Prostate gland (tissue), 2 donors: ENCODE measurements around the gene CECR2.

Experiments
- POLR2AphosphoS5 ChIP-seq: sonication (generic); formaldehyde crosslinking; IDR thresholded peaks from one replicate; pipeline ENCODE4 v1.6.1; 2017; ENCODE audit warnings: antibody characterized with exemption
- TF ChIP-seq, protein P1 (sequence below), 4 experiments: fragments of 200-600 bp in 2 of 4; fragments of 450-650 bp in 2 of 4; sonication (generic) in 2 of 4; IDR thresholded peaks; 1 replicate in 3 of 4; 2 replicates in 1 of 4; pipeline ENCODE4 v1.5.1; 2016 to 2019; ENCODE audit warnings: antibody characterized with exemption in 4 of 4, mild to moderate bottlenecking in 2 of 4, moderate library complexity in 2 of 4

DNA sequence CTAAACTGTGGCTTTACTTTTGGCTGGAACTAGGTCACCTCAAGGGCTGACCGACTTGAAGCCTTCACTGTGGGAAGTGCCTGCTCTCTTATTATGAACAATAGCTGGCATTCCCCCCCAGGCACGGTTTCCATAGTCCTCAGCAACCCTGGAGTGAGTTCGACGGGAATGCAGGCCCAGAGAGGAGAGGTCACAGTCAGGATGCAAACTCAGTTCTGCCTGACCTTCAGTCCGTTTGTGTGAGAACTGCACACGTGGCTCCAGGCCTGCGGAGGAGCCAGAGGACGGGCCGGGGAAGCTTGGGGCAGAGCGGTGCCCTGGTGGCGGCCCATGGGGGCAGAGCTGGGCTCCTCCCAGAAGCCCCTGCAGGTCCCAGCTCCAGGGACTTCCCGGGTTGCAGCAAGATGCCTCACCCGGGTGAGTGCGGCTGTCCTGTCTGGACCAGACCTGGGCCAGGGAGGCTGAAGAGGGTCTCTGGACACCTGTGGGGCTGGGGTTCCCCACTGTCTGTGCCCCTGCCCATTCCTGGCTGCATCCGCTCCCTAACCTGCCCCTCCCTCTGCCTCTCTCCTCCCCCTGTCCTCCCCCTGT is 211.3 kb downstream of the CECR2 start:
- TF ChIP-seq, protein P1, sequence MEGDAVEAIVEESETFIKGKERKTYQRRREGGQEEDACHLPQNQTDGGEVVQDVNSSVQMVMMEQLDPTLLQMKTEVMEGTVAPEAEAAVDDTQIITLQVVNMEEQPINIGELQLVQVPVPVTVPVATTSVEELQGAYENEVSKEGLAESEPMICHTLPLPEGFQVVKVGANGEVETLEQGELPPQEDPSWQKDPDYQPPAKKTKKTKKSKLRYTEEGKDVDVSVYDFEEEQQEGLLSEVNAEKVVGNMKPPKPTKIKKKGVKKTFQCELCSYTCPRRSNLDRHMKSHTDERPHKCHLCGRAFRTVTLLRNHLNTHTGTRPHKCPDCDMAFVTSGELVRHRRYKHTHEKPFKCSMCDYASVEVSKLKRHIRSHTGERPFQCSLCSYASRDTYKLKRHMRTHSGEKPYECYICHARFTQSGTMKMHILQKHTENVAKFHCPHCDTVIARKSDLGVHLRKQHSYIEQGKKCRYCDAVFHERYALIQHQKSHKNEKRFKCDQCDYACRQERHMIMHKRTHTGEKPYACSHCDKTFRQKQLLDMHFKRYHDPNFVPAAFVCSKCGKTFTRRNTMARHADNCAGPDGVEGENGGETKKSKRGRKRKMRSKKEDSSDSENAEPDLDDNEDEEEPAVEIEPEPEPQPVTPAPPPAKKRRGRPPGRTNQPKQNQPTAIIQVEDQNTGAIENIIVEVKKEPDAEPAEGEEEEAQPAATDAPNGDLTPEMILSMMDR (IDR thresholded peaks at IDR 0.05): no peak
- TF ChIP-seq POLR2AphosphoS5: no peak
